Mammary epithelial cell (primary cell): Measurements from ENCODE around the gene C19orf81.

Experiments used
- CTCF ChIP-seq, 2 donors: IDR thresholded peaks in 1 of 2; conservative IDR thresholded peaks in 1 of 2; 2 replicates each; pipeline ENCODE4 v1.5.1; 2011 to 2012; ENCODE audit warnings: inconsistent platforms in 2 of 2, low read length in 2 of 2, mild to moderate bottlenecking in 2 of 2, control low read depth in 1 of 2, low read depth in 1 of 2; ENCODE audit not compliant: insufficient read depth in 1 of 2; ENCODE audit errors: extremely low read depth in 1 of 2
- EZH2 ChIP-seq: IDR thresholded peaks from 2 replicates; pipeline ENCODE4 v1.6.1; 2012; ENCODE audit warnings: low read length, inconsistent platforms, borderline replicate concordance

GRCh38 chr19:50697414-50698124, 48.3 kb downstream of the C19orf81 start:
- TF ChIP-seq CTCF (conservative IDR thresholded peaks at IDR 0.05 in 1 of 2, IDR thresholded peaks at IDR 0.05 in 1 of 2; ENCODE audit: extremely low read depth in 1 of 2, insufficient read depth in 1 of 2, low read depth in 1 of 2, low read length in 2 of 2): no peak
- TF ChIP-seq EZH2: no peak
